Measurements from ENCODE around the gene A2ML1.
"Not testable (repeated sequence)": the region's sequence is repeated elsewhere in the genome, so short reads cannot be mapped to it uniquely, and the experiment has no call there.

A2ML1 gene

GRCh38 chr12:8911606-8912268, 89.3 kb downstream of the A2ML1 start:
- no peak for DNase-seq

GRCh38 chr12:8912914-8913313, 90.5 kb downstream of the A2ML1 start:
- no peak for DNase-seq

GRCh38 chr12:8913702-8914032, 91.2 kb downstream of the A2ML1 start:
- no peak for DNase-seq

DNA sequence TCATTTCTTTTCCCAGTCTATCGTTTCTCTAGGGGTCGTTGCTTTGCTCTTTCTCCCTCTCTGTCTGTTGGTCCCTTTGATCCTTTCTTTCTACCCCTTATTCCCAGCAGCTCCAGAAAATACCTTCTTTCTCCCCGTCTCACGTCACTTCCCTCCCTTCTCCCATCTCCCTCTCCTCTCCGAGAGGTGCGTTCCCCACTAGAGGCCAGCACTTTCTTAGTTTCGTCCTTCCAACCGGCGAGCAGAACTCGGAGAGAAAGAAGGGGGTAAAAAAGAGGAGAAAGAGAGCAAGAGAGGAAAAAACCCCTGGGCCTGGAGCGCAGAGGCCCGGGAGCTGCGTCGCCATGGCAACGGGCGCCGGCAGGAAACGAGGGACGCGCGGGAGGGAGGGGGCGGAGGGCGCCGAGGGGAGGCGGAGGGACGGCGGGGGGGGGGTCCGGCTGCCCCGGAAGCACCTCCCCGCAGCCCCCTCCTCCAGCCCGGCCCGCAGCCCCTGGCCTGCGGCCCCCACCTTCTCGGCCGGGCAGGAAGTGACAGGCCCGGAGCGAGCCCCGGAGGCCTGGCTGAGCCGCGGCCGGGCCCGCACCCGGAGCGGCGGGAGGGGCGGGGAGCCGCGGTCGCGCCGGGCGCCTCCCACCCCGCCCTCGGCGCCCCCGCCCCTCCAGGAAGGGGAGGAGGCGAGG, 91.8 kb downstream of the A2ML1 start, which contains the start of gene PHC1:
Gene PHC1 (plus strand): TSS at position 477 of the 683 bp plus-strand sequence. CDS start 3,169 bp downstream, outside the sequence.
- DNase-seq, result peak; percentile 82

DNA sequence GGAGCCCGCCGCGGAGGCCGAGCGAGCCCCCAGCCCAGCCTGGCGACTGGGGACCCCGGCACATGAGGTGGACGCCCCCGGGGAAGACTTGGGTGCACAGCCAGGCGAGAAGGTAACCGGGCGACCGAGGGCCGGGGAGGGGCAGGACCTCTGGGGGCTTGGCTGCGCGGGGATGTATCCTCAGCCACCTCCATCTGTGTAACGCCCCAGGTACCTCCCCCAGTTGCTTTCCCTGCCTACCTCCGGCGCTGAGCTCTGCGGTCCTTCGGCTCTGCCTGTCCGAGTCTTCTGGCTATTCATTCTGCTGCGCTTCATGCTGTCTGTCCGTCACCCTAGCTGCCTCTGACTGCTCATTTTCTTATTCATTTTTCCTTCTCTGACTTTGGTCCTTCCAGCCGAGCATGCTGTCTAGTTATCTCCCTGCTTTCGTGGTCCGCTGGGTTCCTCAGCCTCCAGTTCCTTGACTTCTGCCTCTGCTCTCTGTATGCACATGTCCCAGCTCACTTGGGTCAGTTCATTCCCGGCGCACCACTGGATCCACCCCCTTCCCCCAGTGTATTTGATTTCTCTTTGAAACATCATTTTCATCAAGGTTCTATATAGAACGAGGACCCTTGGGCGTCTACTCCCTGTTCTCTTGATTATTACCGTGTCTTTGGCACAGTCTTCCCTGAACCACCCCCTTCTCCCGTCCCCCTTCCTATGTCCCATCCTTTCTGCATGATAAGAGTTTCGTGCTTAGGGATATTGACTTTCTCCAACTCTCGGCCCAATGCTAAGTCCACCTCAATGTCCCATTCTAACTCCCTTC, 92.5 kb downstream of the A2ML1 start:
- peak; percentile 76 for DNase-seq

DNA sequence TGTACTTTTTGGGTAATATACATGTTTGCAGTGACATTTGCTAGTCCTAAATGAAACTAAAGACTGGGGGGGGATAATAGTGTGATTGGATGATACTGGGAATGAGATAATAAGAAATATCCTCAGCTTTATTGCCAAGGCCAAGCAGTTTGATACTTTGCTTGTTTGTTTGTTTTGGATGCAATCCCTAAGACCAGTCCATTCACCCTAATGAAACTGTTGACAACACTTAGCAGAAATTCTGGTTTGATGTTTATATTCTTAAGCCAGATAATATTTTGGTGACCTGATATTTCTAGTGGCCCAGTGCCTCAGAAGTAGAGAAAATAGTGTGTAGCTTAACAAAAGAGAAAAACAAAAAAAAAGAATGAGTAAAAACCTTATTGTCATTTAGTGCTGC, 93.7 kb downstream of the A2ML1 start:
- no peak for DNase-seq

DNA sequence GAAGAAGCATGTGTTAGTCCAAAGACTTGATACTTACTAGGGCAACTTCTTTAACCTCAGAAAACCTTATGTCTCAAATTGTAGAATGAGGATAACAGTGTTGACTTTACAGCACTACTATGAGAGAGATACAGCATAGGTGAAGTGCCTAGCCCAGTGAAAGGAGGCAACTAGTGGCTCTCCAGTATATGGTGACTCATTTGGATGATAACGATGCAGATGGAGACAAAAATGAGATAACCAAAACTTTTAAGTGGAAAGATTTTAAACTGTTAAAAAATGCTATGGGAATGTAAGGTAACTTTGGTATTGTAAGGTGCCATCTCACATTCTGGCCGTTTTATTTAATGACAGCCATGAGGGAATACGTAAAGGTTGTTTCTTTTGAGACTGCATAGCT, 94.6 kb downstream of the A2ML1 start:
- no peak for DNase-seq

- DNase-seq, result no peak
Observed at GRCh38 chr12:8917751-8918150, 95.3 kb downstream of the A2ML1 start.

- DNase-seq, result not testable (repeated sequence)
Observed at GRCh38 chr12:8919643-8920042, 97.2 kb downstream of the A2ML1 start.

DNA sequence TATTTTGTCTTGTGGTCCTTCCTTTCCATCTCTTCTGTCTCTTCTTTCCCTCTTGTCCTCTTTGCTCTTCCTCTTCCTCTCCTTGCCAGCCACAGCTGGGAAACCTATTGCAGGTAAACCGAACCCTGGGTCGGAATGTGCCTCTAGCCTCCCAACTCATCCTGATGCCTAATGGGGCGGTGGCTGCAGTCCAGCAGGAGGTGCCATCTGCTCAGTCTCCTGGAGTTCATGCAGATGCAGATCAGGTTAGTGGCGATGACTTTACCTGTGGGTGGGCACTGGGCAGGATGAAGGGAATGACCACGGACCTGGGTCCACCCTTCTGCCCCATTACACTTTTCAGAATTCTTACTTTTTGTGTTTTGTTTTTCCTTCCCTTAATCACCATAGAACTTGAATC, 100.1 kb downstream of the A2ML1 start:
- no peak for DNase-seq

All from activated T-cell treated with anti-CD3 and anti-CD28 coated beads, Interleukin-2, amount 50 U/mL, for 1 hour (primary cell).